Measurements from ENCODE around the gene KCNMA1.

KCNMA1 gene

GRCh38 chr10:77027576-77027975, 610.0 kb downstream of the KCNMA1 start:
- DNase-seq (ENCODE audit: insufficient read length, low spot score) (no peak), FAIRE-seq (no peak)

- no peak for DNase-seq (ENCODE audit: insufficient read length, low spot score)
- no peak for FAIRE-seq
Measured at GRCh38 chr10:77027141-77027540, 610.5 kb downstream of the KCNMA1 start.

GRCh38 chr10:77026148-77026547, 611.5 kb downstream of the KCNMA1 start:
- DNase-seq (ENCODE audit: insufficient read length, low spot score) (no peak), FAIRE-seq (no peak)

GRCh38 chr10:77024461-77024860, 613.1 kb downstream of the KCNMA1 start:
- DNase-seq (ENCODE audit: insufficient read length, low spot score) (no peak), FAIRE-seq (no peak)

GRCh38 chr10:77023396-77023795, 614.2 kb downstream of the KCNMA1 start:
- FAIRE-seq (no peak), DNase-seq (ENCODE audit: insufficient read length, low spot score) (no peak)

- no peak for DNase-seq (ENCODE audit: insufficient read length, low spot score)
- FAIRE-seq = no peak
Measured at GRCh38 chr10:77022671-77023070, 614.9 kb downstream of the KCNMA1 start.

- DNase-seq (ENCODE audit: insufficient read length, low spot score) (no peak), FAIRE-seq (no peak)
Measured at GRCh38 chr10:77021966-77022490, 615.6 kb downstream of the KCNMA1 start.

GRCh38 chr10:77020426-77021040, 617.1 kb downstream of the KCNMA1 start:
- FAIRE-seq = no peak
- no peak for DNase-seq (ENCODE audit: insufficient read length, low spot score)

GRCh38 chr10:77016855-77017254, 620.8 kb downstream of the KCNMA1 start:
- FAIRE-seq (no peak), DNase-seq (ENCODE audit: insufficient read length, low spot score) (no peak)

- no peak for DNase-seq (ENCODE audit: insufficient read length, low spot score)
- no peak for FAIRE-seq
Measured at GRCh38 chr10:77016278-77016815, 621.3 kb downstream of the KCNMA1 start.

- DNase-seq (ENCODE audit: insufficient read length, low spot score) (no peak), FAIRE-seq (no peak)
Measured at GRCh38 chr10:77015360-77015759, 622.2 kb downstream of the KCNMA1 start.

GRCh38 chr10:77012812-77013500, 624.7 kb downstream of the KCNMA1 start:
- no peak for DNase-seq (ENCODE audit: insufficient read length, low spot score)

GRCh38 chr10:77011874-77012811, 625.5 kb downstream of the KCNMA1 start:
- no peak for DNase-seq (ENCODE audit: insufficient read length, low spot score)

More at GRCh38 chr10:77012812-77013500, 624.7 kb downstream of the KCNMA1 start:
- no peak for FAIRE-seq

GRCh38 chr10:77010430-77010829, 627.2 kb downstream of the KCNMA1 start:
- FAIRE-seq (no peak), DNase-seq (ENCODE audit: insufficient read length, low spot score) (no peak)

More at GRCh38 chr10:77011874-77012811, 625.5 kb downstream of the KCNMA1 start:
- FAIRE-seq = no peak

GRCh38 chr10:77007834-77008233, 629.8 kb downstream of the KCNMA1 start:
- DNase-seq (ENCODE audit: insufficient read length, low spot score) = no peak
- FAIRE-seq = no peak

- no peak for DNase-seq (ENCODE audit: insufficient read length, low spot score)
- FAIRE-seq = no peak
Measured at GRCh38 chr10:77006836-77007511, 630.6 kb downstream of the KCNMA1 start.

- DNase-seq (ENCODE audit: insufficient read length, low spot score) (no peak), FAIRE-seq (no peak)
Measured at GRCh38 chr10:77005871-77006270, 631.7 kb downstream of the KCNMA1 start.

GRCh38 chr10:77004917-77005564, 632.6 kb downstream of the KCNMA1 start:
- DNase-seq (ENCODE audit: insufficient read length, low spot score) = peak; percentile 58
- no peak for FAIRE-seq

- FAIRE-seq (no peak), DNase-seq (ENCODE audit: insufficient read length, low spot score) (no peak)
Measured at GRCh38 chr10:77002872-77003271, 634.7 kb downstream of the KCNMA1 start.

GRCh38 chr10:77001206-77001605, 636.4 kb downstream of the KCNMA1 start:
- no peak for DNase-seq (ENCODE audit: insufficient read length, low spot score)
- FAIRE-seq = no peak
